GM12872 (cell line): ENCODE measurements around the gene TBC1D25.

Experiments
- TF ChIP-seq, protein P1 (sequence below): IDR thresholded peaks from 3 replicates; pipeline ENCODE4 v1.5.1; 2011; ENCODE audit warnings: low read depth, mild to moderate bottlenecking, low read length, moderate library complexity; ENCODE audit not compliant: insufficient read depth

TBC1D25 gene

GRCh38 chrX:48496660-48497059, 42.9 kb upstream of the TBC1D25 start:
- TF ChIP-seq, protein P1, sequence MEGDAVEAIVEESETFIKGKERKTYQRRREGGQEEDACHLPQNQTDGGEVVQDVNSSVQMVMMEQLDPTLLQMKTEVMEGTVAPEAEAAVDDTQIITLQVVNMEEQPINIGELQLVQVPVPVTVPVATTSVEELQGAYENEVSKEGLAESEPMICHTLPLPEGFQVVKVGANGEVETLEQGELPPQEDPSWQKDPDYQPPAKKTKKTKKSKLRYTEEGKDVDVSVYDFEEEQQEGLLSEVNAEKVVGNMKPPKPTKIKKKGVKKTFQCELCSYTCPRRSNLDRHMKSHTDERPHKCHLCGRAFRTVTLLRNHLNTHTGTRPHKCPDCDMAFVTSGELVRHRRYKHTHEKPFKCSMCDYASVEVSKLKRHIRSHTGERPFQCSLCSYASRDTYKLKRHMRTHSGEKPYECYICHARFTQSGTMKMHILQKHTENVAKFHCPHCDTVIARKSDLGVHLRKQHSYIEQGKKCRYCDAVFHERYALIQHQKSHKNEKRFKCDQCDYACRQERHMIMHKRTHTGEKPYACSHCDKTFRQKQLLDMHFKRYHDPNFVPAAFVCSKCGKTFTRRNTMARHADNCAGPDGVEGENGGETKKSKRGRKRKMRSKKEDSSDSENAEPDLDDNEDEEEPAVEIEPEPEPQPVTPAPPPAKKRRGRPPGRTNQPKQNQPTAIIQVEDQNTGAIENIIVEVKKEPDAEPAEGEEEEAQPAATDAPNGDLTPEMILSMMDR, result no peak

DNA sequence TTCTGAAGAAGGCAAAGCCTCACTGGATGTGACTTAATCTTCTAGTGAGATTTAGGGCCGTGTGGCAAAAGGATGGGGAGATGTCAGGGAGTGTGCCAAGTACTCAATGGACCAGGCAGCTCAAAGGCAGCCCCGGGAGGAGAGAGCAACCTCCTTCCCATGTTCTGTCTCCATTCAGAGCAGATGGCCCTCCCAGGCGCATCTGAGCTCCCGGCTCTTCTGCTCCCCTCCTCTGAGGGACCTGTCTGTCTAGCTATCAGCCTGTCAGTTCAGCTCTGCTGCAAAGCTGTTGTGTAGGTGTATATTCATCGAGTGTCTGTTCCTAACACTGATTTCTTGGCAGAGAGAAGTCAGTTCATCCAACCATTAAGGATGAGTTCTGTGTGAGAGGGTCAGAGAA, 41.6 kb upstream of the TBC1D25 start:
- TF ChIP-seq, protein P1, result no peak

DNA sequence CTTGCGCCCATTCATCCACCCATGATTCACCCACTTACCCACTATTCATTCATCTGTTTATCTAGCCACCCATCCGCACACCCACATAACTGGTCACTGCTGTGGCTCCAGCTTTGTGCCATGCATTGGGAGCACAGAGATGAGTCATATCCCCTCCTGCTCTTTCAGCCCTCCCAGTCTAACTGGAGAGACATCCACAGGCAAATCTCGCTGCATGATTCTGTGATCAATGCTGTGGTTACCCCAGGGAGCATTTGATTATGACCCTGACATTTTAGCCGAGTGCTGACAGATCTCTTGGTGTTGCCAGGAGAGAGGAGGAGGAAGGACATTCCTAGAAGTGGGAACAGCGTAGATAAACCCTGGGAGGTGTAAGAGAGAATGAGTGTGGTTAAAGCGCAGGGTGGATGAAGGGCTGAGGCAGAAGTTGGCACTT, 41.1 kb upstream of the TBC1D25 start:
- TF ChIP-seq, protein P1, result no peak

DNA sequence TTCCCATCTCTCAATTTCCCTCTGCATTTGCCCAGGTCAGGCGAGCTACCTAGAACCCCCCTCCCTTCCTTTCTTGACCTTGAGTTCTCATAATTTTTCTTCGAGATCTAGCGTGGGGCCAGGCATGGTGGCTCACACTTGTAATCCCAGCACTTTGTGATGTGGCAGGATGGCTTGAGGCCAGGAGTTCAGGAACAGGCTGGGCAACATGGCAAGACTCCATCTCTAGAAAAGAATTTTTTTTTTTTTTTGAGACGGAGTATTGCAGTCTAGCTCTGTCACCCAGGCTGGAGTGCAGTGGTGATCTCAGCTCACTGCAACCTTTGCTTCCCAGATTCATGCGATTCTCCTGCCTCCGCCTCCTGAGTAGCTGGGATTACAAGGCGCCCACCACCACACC, 35.3 kb upstream of the TBC1D25 start:
- TF ChIP-seq, protein P1, result no peak

- TF ChIP-seq, protein P1, result no peak
These were observed 34.0 kb upstream of the TBC1D25 start for GRCh38 chrX:48505481-48505880.

DNA sequence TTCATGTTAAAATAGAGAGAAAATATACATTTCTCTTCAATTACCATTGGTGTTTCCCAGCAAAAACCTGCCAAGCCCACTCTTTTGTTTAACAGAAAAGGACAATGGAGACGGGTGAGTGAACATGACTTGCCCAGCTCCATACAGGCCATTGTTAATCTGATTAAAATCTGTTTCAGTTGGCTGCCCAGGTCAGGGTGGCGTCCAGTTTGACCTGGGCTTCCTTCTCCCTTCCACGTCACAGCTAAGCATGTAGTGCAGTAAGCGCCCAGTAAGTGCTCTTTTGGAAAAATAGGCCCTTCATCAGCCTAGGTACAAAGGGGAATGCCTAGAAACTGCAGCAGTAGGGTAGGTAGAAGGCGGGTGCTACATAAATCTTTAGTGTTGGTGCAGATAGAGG, 32.3 kb upstream of the TBC1D25 start:
- TF ChIP-seq, protein P1, result no peak

DNA sequence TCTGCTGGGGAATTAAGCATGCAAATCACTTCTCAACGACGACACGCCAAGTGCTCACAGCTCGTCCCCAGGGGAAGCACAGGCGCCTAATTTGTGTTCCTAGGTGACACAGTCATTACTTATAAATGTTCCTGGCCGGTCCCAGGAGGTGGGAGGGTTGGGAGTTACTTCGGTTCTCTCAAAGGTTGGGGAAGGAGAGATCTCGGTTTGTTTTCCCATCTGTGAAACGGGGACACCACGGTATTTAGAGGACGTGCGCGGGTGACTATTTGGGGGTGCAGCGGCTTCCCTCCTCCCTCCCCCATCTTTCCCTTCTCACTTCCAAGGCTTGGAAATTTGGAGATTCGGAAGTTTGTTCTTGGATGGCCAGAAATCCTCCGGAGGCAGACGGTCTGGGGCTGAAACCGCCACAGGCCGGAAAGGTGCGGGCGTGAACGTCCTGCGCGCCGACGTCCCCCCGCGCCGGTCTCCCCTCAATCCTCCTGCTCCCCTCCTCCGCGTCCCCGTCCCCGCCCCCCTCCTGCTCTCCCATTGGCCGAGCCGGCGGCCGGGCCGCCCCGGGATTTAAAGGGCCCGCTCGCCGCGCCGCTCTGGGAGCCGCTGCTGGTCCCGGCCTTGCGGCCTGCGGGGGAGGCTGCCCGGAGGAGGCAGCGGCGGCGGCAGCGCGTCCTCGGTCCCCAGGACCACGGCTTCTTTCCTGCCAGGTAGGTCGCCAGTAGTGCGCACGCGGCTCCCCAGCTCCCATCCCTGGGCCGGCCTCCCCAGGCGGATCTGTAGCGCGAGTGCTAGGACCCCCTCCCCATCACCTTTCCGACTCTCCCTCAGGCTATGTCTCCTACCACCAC, 30.9 kb upstream of the TBC1D25 start, which contains the start of gene PORCN:
Gene PORCN, plus strand, starts transcription at position 593 of the 845 bp plus-strand sequence. CDS start 829 bp downstream, outside the sequence.
- TF ChIP-seq, protein P1, result no peak
